GM18502 (cell line): ENCODE measurements around the gene HMGCR.
A peak's percentile ranks its signal among the peaks of the same experiment; 100 is the strongest.
"Not testable (repeated sequence)": the region's sequence is repeated elsewhere in the genome, so short reads cannot be mapped to it uniquely, and the experiment has no call there.

Experiments
- ATAC-seq: cut with Tn5 transposase; IDR thresholded peaks from one replicate; pipeline ENCODE4 v1.9.1; 2021; ENCODE audit warnings: mild to moderate bottlenecking; ENCODE audit not compliant: unreplicated experiment, poor library complexity

Gene HMGCR

DNA sequence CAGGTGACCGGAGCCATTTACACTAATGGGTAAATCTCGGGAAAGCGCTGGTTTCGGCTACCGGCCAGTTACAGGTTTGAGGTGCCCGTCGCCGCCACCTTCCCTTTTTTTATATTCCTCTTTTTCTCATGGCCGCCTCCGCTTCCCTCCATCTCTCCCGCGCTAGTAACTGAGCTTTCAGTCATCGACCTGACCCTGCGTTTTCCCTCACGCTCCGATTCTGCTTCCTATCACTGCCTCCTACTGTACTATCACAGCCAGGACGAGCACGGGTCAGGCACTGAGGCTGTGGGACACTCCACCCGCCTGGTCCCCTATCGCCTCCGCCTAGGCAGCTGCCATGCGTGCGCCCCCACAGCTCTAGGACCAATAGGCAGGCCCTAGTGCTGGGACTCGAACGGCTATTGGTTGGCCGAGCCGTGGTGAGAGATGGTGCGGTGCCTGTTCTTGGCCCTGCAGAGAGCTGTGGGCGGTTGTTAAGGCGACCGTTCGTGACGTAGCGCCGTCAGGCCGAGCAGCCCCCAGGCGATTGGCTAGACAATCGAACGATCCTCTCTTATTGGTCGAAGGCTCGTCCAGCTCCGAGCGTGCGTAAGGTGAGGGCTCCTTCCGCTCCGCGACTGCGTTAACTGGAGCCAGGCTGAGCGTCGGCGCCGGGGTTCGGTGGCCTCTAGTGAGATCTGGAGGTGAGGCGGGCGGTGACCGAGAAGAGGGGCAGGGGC, at the start of gene HMGCR:
Gene HMGCR (plus strand): TSS at position 606 of the 722 bp plus-strand sequence. CDS start 5,386 bp downstream, outside the sequence.
- ATAC-seq, result peak; percentile 98

DNA sequence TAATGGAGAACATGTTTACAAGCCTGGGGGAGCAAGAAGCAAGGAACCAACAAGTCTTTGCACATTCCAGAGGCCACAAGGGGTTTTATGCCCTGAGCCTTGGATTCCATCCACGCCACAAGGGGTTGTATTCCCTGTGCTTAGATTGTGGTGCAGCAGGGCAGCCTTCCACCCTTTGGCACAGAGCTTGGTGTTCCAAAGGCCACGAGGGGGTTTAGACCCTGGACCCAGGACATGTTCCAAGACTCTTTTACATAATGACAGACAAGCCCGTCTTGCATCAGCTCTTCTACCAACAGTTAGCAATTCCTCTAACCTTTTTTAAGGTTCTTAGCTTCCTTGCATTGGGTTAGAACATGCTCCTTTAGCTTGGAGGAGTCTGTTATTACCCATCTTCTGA, 45.2 kb upstream of the HMGCR start:
- not testable (repeated sequence) for ATAC-seq

DNA sequence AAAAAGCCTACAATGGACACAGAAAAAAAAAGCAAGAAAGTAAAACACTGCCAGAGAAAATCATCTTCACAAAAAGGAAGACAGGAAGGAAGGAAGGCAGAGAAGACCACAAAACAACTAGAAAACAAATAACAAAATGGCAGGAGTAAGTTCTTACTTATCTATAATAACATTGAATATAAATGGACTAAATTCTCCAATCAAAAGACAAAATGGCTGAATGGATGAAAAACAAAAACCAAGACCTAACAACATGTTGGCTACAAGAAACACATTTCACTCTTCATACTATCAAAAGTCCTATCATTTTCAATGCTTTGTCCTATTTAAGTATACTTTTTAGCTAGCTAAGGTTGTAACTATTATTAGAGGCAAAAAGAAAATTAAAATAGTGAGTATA, 36.9 kb upstream of the HMGCR start:
- no peak for ATAC-seq

DNA sequence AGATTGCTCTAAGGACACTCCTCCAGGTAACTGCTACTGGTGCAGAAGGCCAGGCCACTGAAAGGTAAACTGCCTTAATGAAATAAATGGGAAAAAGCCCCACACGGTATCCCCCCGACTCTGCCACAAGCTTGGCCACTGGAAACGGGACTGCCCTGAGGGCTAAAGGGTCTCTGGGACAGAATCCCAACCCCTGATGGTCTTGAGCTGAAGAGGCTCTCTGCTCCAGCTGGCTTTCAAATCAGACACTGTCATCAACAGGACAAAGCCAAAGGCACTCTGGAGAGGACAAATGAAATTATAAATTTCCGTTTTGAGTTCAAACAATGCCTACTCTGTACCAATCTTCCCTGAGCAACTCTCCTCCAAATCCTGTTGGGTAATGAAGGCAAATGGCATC, 33.6 kb upstream of the HMGCR start:
- ATAC-seq, result no peak

DNA sequence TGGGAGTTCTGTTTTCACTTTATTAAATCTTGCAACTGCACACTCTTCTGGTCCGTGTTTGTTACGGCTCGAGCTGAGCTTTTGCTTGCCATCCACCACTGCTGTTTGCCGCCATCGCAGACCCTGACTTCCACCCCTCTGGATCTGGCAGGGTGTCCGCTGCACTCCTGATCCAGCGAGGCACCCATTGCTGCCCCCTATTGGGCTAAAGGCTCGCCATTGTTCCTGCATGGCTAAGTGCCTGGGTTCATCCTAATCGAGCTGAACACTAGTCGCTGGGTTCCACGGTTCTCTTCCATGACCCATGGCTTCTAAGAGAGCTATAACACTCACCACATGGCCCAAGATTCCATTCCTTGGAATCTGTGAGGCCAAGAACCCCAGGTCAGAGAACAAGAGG, 32.5 kb upstream of the HMGCR start:
- not testable (repeated sequence) for ATAC-seq

DNA sequence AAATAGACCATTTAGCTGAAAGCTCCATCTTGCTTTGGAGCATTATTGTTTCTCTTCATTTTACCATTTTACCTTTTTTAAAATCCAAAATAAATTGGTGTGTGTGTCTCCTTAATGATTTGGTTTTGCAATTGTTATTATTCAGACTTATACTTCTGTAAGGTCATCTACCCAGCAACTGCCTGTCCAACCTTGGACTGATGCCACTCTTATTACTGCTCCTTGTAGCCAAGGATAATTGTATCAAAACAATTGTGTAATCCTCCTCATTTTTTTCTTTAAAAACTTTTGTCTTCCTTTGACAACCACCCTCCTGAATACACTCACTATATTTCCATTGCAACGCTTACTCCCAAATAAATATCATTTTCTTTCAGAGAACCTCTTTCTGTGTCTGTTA, 30.3 kb upstream of the HMGCR start:
- ATAC-seq, result no peak

DNA sequence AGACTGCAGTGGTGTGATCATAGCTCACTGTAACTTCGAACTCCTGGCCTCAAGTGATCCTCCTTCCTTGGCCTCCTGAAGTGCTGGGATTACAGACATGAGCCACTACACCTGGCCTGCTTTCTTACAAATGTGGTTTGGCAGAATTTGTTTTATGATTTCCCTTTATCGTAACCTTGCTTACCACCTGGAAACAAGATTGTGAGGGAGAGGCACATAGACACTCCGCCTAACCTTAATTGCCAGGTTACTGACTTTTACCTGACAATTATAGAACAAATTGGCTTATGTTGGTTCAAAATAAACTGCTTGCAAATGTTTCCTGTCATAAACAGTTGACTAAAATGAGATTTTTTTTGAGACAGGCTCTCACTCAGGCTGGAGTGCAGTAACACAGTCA, 26.8 kb upstream of the HMGCR start:
- no peak for ATAC-seq

DNA sequence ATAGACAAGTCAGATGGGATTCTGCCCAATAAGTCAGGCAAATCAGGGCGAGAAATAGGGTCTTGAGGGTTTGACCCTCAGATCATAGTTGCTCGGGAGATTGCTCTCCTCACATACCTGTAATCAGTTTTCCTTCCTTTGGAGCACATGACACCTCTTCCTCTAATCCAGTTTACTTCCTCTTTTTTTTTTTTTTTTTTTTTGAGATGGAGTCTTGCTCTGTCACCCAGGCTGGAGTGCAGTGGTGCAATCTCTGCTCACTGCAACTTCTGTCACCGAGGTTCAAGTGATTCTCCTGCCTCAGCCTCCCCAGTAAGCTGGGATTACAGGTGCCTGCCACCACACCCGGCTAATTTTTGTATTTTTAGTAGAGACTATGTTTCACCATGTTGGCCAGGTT, 17.9 kb upstream of the HMGCR start:
- ATAC-seq, result not testable (repeated sequence)

DNA sequence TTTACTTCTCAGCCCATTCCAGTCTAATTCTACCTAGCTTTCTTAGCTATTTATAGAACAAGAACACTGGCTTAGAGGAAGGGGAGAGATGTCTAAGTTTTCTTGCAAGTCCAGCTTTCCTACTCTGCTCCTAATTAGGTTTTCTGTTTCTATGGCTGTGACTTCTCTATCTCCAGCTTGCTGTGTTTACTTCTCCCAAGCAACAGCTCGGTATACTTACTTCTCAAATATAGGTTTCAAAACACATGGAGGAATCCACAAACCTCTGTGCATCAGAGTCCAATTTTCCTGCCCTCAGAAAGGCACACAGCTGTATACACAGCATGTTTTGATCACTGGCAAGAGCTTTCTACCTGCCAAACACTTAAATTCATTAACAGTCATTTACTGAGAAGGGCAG, 17.4 kb upstream of the HMGCR start:
- ATAC-seq, result no peak

DNA sequence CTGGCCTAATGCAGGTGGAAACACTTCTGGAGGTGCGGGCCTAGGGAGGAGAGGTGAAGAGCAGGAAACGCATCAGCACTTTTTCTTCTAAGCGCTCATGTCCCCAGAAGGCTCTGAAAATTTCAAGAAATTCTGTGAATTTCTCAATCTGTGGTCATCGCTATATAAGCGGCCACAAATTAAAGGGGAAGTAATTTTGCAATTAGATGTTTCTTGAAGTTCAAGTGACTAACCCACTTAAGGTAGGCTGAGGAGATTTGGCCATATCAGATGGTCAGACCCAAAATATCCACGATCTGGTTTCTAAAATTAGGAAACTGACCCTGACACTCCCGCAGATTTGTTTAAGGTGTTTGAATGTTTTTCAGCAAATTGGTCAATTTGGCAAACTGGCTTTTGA, 16.6 kb upstream of the HMGCR start:
- no peak for ATAC-seq

DNA sequence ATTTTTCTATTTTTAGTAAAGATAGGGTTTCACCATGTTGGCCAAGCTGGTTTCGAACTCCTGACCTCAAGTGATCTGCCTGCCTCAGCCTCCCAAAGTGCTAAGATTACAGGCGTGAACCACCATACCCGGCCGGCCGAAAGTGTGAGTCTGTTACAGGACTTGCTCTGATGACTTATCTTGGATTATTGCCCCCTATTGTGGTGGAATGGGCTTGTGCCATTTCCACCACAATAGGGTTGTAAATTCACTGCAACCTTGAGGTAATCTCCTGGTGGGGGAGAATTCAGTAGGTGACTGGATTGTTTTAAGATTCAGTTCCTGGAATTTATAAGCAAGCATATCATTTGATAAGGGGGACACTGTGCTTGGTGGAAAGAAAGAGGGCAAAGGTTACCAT, 15.0 kb upstream of the HMGCR start:
- ATAC-seq, result no peak

DNA sequence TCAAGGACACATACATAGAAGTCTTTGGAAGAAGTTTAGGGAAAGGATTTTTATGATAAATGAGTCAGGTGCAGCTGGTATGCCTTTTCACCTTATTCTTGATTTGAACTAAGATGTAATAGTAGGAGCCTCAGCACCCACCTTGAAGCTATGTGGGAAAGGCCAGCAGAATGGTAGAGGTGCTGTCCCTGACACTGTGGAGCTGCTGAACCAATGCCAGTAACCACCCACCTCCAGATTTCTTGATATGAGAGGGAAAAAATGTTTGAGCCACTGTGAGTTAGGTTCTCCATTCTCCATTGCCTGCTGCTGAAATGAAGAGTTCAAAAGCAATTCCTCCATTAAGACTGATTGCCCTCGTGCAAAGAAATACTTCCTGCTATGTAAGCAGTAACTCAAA, 12.2 kb upstream of the HMGCR start:
- no peak for ATAC-seq

DNA sequence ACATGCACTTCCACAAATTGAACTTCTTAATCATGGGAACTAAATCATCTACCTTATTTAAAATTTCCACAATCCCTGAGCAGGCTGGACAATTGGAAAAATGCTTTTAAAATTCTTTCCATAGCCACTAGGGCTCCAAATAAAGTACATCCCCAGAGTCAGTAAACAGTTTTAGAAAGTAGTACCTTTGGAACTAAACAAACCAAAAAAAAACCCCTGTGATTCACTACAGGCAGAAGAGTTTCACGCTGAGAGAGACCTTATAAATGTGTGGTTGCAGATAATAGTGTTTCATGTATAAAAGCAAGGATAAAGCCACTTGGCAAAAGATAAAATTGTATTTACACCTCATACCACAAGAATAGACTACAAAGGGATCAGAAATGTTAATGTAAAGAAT, 11.8 kb upstream of the HMGCR start:
- no peak for ATAC-seq

DNA sequence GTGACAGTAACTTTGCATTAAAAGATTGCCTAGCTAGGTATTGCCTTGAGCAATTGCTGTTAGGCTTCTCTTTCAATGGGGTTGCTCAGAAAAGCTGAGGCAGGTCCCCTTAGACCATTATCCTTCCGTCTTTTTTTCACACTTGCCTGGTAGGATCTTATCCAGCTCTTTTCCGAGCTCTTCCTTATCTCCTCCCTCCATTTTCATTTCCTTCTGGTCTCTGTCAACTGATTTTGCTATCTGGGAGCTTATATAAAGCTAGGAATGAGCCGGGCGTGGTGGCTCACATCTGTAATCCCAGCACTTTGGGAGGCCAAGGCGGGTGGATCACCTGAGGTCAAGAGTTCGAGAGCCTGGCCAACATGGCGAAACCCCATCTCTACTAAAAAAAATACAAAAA, 6.6 kb upstream of the HMGCR start:
- ATAC-seq, result no peak

DNA sequence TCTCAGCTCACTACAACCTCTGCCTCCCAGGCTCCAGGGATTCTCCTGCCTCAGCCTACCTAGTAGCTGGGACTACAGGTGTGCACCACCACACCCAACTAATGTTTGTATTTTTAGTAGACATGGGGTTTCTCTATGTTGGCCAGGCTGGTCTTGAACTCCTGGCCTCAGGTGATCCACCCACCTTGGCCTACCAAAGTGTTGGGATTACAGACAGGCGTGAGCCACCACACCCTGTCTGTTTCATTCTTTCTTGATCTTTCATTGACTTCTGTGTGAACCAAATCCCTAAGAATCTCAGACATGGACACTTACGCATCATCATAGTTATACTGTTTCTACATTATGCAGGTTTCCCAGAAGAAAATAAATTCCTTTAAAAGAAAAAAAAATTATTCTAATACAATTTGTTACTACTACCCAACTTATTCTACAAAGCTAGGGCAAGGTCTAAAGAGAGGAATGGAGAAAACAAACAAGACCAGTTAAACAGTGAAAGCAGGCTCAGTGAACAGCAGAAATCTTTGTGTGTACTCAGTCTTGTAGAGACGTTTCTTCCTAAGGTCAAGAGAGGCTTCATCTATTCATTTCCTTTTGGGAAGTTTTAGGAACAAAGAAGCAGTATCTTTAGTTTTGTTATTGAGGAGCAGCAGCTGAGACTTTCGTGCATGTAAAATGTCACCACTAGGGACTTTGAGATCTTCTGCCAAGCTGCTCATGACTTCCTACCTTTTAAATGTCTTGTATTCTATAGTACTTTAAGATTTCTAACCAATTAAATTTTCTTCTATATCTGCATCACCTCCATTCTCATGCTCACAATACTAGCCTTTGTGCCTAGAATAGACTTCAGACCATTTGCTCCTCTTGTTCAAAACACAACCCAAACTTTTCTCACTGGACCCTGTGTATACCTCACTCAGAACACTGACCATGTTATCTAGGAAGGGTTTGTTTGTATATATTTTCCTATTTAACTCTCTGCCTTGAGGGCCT, 5.6 kb upstream of the HMGCR start:
- no peak for ATAC-seq

DNA sequence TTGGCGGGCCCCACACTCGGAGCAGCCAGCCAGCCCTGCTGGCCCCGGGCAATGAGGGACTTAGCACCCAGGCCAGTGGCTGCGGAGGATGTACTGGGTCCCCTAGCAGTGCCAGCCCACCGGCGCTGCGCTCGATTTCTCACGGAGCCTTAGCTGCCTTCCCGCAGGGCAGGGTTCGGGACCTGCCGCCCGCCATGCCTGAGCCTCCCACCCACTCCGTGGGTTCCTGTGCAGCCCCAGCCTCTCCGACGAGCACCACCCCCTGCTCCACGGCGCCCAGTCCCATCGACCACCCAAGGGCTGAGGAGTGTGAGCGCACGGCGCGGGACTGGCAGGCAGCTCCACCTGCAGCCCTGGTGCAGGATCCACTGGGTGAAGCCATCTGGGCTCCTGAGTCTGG, 3.3 kb upstream of the HMGCR start:
- ATAC-seq, result not testable (repeated sequence)

DNA sequence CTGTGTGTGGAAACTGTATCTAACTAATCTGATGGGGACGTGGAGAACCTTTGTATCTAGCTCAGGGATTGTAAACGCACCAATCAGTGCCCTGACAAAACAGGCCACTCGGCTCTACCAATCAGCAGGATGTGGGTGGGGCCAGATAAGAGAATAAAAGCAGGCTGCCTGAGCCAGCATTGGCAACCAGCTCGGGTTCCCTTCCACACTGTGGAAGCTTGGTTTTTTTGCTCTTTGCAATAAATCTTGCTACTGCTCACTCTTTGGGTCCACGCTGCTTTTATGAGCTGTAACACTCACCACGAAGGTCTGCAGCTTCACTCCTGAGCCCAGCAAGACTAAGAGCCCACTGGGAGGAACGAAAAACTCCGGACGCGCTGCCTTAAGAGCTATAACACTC, 2.6 kb upstream of the HMGCR start:
- not testable (repeated sequence) for ATAC-seq

DNA sequence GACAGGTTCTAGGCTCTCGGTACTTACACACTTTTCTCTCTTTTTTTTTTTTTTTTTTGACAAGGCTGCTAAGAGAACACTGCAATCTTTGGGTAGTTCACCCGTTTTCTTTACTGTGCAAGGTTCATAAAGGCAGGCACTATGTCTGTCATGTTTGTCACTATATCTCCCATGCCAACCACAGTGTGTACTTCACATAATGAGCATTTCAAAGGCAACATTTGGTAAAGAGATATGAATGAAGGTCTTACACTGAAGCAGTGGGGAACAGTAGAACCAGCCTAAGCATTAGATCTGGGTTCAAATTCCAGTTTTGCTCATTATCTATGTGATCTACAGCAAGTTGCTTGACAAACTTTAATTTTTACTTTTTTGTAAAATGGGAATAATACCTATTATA, 1.5 kb upstream of the HMGCR start:
- ATAC-seq, result no peak

DNA sequence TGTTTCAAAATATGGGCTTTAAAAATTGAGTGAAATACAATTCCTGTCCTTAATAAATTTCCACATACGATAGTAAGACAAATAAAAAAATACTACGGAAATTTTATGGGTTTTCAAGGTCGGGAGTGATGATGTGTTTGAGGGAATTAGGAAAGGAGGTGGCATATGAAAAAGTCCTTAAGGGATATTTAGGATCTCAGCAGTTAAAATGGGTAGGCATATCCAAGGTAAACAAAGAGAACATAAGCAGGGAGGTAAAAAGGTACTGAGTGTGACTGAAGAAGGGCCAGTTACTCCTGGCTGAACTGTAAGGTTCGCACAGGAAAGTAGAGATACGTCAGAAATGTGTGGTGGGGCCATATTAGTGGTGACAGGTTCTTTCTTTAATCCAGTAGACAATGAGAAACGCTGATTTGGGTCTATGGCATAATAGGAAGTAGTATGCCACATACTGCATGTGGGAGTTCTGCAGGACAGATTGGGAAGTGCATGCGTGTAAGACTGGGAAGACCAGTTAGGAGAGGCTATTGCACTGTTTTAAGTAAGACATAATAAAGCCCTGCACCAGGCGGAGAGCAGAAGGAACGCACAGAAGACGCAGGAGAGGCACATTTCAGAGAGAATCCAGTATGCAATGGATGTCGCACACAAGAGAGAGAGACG, 937 bp upstream of the HMGCR start:
- ATAC-seq, result peak; percentile 2

DNA sequence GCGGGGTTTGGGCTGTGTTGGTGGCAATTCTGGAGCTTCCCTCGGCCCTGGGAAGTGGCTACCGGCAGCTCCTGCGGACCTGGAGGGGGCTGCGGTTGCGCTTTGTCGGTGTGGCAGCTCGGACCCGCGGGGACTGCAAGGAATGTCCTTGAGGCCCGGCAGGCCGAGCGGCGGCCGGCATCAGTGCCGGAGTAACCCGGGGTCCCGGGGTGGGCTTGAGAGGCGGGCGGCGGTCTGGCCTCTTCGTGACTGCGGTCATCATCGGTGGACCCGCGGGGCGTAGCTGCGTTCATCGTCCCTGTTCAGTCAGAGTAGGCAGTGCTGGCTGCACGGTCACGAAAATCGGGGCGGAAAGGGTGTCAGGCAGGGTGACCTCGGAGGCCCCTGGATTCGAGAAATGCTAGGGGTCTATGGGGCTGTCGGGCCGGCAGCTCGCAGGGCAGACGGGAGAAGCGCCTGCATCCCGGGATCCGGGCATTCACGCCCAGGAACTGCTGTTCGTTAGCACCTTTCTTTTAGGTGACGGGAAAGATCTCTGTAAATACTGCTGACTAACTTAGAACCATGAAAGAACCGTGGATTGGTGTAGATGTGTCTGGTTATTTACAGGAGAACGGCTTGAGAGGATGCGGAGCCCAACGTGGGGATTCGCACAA, 474 bp downstream of the HMGCR start:
- ATAC-seq, result peak; percentile 6
